K562 (cell line): ENCODE measurements around the gene LAMP1. TPM values are rescaled to one million over a fixed set of nuclear protein-coding genes. Genes with fewer than 3 reads are reported as not detected.
A peak's percentile ranks its signal among the peaks of the same experiment; 100 is the strongest.

Experiments used
- CBX2 ChIP-seq: fragments of 200-600 bp; sonication (generic); IDR thresholded peaks from one replicate; pipeline ENCODE4 v1.6.1; 2012; ENCODE audit warnings: mild to moderate bottlenecking, low read length, inconsistent platforms; ENCODE audit not compliant: insufficient read depth, poor library complexity, severe bottlenecking
- DIDO1 ChIP-seq: fragments of 450-650 bp; IDR thresholded peaks from 2 replicates; pipeline ENCODE4 v1.6.1; 2016; ENCODE audit warnings: low read depth, missing biosample characterization, missing genetic modification characterization
- ERF ChIP-seq: fragments of 450-650 bp; formaldehyde crosslinking; IDR thresholded peaks from 2 replicates; pipeline ENCODE4 v1.4.0; 2020; ENCODE audit warnings: mild to moderate bottlenecking, mixed read lengths
- HDAC2 ChIP-seq: fragments of 450-650 bp; IDR thresholded peaks from 2 replicates; pipeline ENCODE4 v1.6.1; 2016; ENCODE audit warnings: mild to moderate bottlenecking
- HES1 ChIP-seq: fragments of 450-650 bp; IDR thresholded peaks from 2 replicates; pipeline ENCODE4 v1.6.1; 2016; ENCODE audit warnings: low read depth, mild to moderate bottlenecking, moderate library complexity
- KLF1 ChIP-seq: fragments of 450-650 bp; IDR thresholded peaks from 2 replicates; pipeline ENCODE4 v1.6.1; 2016; ENCODE audit warnings: missing genetic modification characterization, missing compliant biosample characterization
- NR3C1 ChIP-seq: sonication (generic); formaldehyde crosslinking; IDR thresholded peaks from 2 replicates; pipeline ENCODE4 v1.8.1; 2022; ENCODE audit warnings: missing genetic modification reagents
- PHF8 ChIP-seq: fragments of 200-600 bp; sonication (generic); IDR thresholded peaks from 2 replicates; pipeline ENCODE4 v1.6.1; 2012; ENCODE audit warnings: mixed run types, mild to moderate bottlenecking, inconsistent platforms, low read length, moderate library complexity, borderline replicate concordance
- PYGO2 ChIP-seq: fragments of 450-650 bp; IDR thresholded peaks from 2 replicates; pipeline ENCODE4 v1.6.1; 2016; ENCODE audit warnings: mild to moderate bottlenecking, missing genetic modification characterization, moderate library complexity, missing compliant biosample characterization
- RBM25 ChIP-seq: fragments of 200-400 bp; formaldehyde crosslinking; IDR thresholded peaks from 2 replicates; pipeline ENCODE4 v1.6.1; 2018; ENCODE audit warnings: low read length, low read depth, moderate library complexity; ENCODE audit not compliant: severe bottlenecking
- RFX7 ChIP-seq: fragments of 250-450 bp; sonication (Bioruptor Pico); IDR thresholded peaks from 2 replicates; pipeline ENCODE4 v1.5.1; 2021; ENCODE audit warnings: mild to moderate bottlenecking
- TAF15 ChIP-seq: fragments of 200-400 bp; formaldehyde crosslinking; IDR thresholded peaks from 2 replicates; pipeline ENCODE4 v1.6.1; 2017; ENCODE audit warnings: mild to moderate bottlenecking, low read depth, low read length, moderate library complexity
- U2AF2 ChIP-seq: fragments of 200-400 bp; formaldehyde crosslinking; optimal IDR thresholded peaks from 2 replicates; pipeline ENCODE3; 2017; ENCODE audit warnings: low read depth, mild to moderate bottlenecking, low read length
- ZNF184 ChIP-seq: sonication (generic); formaldehyde crosslinking; IDR thresholded peaks from 2 replicates; pipeline ENCODE4 v1.5.0; 2020; ENCODE audit warnings: missing genetic modification reagents
- ZNF318 ChIP-seq, 2 experiments: fragments of 450-650 bp; IDR thresholded peaks; 2 replicates each; pipeline ENCODE4 v1.6.1; 2016; ENCODE audit warnings: mild to moderate bottlenecking in 2 of 2, borderline replicate concordance in 1 of 2, low read depth in 1 of 2, moderate library complexity in 1 of 2
- ZNF766 ChIP-seq: fragments of 200-800 bp; sonication (Bioruptor generic); conservative IDR thresholded peaks from 2 replicates; pipeline ENCODE4 v1.6.1; 2016; ENCODE audit warnings: missing genetic modification characterization, missing compliant biosample characterization
- polyA plus RNA-seq, 8 experiments: library from polyadenylated mRNA; depleted of rRNA in 4 of 8; stranded (reverse) in 5 of 8; unstranded in 3 of 8; fragments of >200 nt; fragmentation: Nextera tagmentation in 2 of 8; fragmentation: Illumina TruSeq in 1 of 8; extraction: Ambion mirVana in 2 of 8; extraction: Trizol in 1 of 8; gene quantifications; 2 replicates each; pipeline versions ENCODE4 v1.2.1 to v1.2.3, GENCODE V29; 2011 to 2014; ENCODE audit warnings: inconsistent platforms in 1 of 8, missing spikeins in 1 of 8
- total RNA-seq, 7 experiments: library from RNA; depleted of rRNA in 6 of 7; stranded (reverse); fragments of >200 nt in 6 of 7; fragmentation: Illumina TruSeq in 2 of 7; extraction: Trizol in 2 of 7; gene quantifications; 2 replicates each; pipeline versions ENCODE4 v1.2.1 to v1.2.3, GENCODE V29; 2011 to 2021; ENCODE audit warnings: low replicate concordance in 1 of 7
- TF ChIP-seq, protein P1 (sequence below): sonication (generic); formaldehyde crosslinking; IDR thresholded peaks from 2 replicates; pipeline ENCODE4 v1.4.0; 2020; ENCODE audit warnings: mild to moderate bottlenecking, missing genetic modification reagents

The LAMP1 gene
- total and polyA plus RNA-seq, 9 of the 15 experiments (the other 6 are each of a cell fraction or from before 2014, with no cell fraction given) = 2.2 to 70.1 (median 30.5) TPM

DNA sequence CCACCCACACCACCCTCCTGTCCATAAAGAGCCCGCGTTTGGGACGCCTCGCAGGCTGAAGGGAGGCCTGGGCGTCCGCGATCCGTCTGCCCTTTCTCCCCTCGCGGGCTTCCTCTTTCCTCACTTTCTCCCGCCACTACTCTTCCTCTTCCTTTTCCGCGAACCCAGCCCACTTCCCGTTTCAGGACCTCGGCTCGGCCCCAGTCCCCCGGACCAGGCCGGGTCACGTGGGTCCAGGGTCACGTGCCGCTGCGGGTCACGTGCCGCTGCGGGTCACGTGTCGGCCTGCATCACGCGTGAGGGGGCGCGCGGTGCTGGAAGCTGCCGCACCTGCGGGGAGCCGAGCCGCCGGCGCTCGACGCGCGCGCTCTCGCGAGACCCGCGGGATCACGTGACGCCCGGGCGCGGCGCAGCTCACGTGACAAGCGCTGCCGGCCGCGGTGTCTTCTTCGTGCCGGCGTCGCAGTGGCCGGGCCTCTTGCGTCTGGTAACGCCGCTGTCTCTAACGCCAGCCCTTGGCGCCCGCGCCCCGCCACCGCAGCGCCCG is at the start of gene LAMP1 (continued):
- no peak for TF ChIP-seq TAF15
- TF ChIP-seq NR3C1 = peak; percentile 84; the same call in 1 of the 2 replicates
- TF ChIP-seq, protein P1, sequence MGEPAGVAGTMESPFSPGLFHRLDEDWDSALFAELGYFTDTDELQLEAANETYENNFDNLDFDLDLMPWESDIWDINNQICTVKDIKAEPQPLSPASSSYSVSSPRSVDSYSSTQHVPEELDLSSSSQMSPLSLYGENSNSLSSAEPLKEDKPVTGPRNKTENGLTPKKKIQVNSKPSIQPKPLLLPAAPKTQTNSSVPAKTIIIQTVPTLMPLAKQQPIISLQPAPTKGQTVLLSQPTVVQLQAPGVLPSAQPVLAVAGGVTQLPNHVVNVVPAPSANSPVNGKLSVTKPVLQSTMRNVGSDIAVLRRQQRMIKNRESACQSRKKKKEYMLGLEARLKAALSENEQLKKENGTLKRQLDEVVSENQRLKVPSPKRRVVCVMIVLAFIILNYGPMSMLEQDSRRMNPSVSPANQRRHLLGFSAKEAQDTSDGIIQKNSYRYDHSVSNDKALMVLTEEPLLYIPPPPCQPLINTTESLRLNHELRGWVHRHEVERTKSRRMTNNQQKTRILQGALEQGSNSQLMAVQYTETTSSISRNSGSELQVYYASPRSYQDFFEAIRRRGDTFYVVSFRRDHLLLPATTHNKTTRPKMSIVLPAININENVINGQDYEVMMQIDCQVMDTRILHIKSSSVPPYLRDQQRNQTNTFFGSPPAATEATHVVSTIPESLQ (CRISPR knock-in tag) = no peak
- TF ChIP-seq RBM25 = peak; percentile 100
- TF ChIP-seq PHF8 = peak; percentile 75; the same call in 1 of the 2 replicates
- no peak for TF ChIP-seq PYGO2
- peak in 1 of 2 experiments; percentile 56; a peak in 1 of 4 replicates for TF ChIP-seq ZNF318 (IDR thresholded peaks at IDR 0.05; ENCODE audit: borderline replicate concordance in 1 of 2, low read depth in 1 of 2)
- TF ChIP-seq RFX7 (CRISPR knock-in tag) = no peak
- peak; percentile 29; the same call in 1 of the 2 replicates for TF ChIP-seq HES1
- peak; percentile 72; the same call in 1 of the 2 replicates for TF ChIP-seq KLF1 (tag)
- no peak for TF ChIP-seq ZNF184 (CRISPR knock-in tag)
- TF ChIP-seq HDAC2 = peak; percentile 91
- peak; percentile 89 for TF ChIP-seq DIDO1
- no peak for TF ChIP-seq U2AF2
- TF ChIP-seq CBX2 = no peak
- TF ChIP-seq ZNF766 (CRISPR knock-in tag) = no peak; the same call in 1 of the 2 replicates
- no peak for TF ChIP-seq ERF (CRISPR knock-in tag)
